HG02870 (cell line): ENCODE data around the gene USP21.

ENCODE experiments used
- ATAC-seq: cut with Tn5 transposase; IDR thresholded peaks from one replicate; pipeline ENCODE4 v1.9.1; 2021; ENCODE audit warnings: mild to moderate bottlenecking, moderate library complexity; ENCODE audit not compliant: unreplicated experiment

USP21 gene

GRCh38 chr1:161168906-161169305 is 9.6 kb downstream of the USP21 start:
- ATAC-seq: no peak

- no peak for ATAC-seq
These were observed 11.9 kb downstream of the USP21 start for GRCh38 chr1:161171191-161171590.

GRCh38 chr1:161171696-161172095 is 12.4 kb downstream of the USP21 start:
- ATAC-seq: no peak

DNA sequence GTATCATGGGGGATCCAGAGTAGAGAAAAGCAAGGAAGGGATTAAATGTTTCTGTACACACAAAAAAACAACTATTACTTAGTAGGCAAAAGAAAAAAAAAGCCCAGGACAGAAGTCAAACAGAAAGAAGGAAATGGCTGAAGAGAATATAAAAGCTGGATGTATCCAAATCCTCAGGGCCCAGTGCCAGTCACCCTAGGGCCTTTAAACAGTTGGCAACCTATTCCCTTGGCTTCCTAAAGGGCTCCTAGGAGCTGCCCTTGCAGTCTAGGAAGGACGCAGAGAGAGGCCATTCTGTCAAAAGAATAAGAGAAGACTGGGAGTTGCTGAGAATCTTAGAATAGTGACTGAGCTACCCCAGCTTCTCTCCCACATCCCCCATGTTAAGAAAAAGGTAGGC is 13.0 kb downstream of the USP21 start:
- no peak for ATAC-seq

DNA sequence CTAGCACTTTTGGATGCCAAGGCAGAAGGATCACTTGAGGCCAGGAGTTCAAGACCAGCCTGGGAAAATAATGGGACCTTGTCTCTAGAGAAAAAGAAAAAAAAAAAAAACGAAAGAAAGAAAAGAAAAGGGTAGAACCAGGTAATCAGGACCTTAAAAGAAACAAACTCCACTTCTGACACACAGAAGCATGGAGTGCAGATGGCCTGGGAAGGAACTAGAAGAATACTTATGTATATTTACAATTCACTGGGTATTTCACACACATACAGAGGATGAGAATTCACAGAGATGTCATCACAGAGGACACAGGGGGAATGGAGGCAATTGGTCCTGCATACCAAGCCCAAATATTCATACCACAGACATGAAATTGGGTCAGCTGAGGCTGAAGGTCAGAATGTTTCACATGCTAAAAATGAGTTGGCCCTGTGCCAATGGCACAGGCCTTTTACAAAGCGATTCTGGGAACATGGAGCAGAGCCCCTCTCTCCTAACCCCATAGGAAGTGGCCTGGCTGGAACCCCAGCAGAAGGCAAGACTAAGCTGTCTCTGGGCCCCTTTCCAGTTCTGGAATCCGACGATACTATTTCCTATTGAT is 13.6 kb downstream of the USP21 start:
- no peak for ATAC-seq

DNA sequence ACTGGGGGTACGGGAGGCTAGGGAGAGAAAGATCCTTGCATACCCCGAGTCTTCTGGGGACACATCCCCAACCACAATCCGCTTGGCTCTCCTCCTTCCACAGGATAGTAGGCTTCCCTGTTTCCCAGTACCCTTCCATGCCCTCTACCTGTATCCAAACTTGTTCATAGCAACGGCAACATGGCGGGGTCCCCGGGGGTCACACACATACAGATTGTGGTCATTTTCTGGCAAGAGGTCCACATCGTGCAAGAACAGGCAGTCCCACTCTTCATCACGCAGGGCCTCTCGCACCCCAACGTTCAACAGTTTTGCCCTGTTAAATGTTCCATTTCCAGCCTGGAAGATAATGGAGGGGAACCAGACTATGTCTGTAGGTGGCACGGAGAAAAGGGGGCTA is 14.4 kb downstream of the USP21 start:
- ATAC-seq: no peak

GRCh38 chr1:161174911-161175310 is 15.6 kb downstream of the USP21 start:
- ATAC-seq: no peak

GRCh38 chr1:161175771-161176453 is 16.6 kb downstream of the USP21 start:
- ATAC-seq: no peak

DNA sequence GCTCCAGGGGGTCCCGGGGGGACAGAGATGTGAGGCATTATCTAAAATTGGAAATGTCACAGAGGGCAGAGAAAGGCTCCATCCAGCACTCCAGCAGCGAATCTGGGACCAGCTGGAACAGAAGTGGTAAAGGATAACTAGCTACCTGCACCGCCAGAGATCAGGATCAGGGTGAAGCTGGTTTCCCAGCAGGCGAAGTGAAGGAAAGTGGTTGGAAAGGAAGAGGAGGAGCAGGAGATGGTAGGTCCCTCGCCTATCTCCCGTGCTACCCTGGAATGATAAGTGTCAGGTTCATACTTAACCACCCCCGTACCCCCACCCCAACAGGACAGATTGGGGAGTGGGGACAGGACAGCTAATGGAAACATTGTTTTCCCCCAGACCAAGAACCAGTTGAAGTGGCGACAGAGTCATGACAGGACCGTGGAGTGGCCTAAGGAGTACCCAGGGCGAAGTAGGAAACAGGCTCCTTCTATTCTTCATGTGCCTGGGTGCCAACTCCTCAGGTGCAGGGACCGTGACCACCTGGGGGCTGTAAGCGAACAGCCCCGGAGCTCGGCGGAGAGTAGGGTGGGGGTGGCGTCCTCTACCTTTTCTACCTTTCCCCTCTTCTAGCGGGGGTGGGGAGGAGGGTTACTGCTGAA is 17.3 kb downstream of the USP21 start:
- no peak for ATAC-seq

GRCh38 chr1:161177112-161177935 is 18.0 kb downstream of the USP21 start, which contains the start of gene B4GALT3:
B4GALT3 (minus strand) TSS chr1:161177507; CDS start chr1:161176060, 1,447 bp downstream.
- peak; percentile 70 for ATAC-seq

- no peak for ATAC-seq
These were observed 18.6 kb downstream of the USP21 start for GRCh38 chr1:161177936-161178244.

DNA sequence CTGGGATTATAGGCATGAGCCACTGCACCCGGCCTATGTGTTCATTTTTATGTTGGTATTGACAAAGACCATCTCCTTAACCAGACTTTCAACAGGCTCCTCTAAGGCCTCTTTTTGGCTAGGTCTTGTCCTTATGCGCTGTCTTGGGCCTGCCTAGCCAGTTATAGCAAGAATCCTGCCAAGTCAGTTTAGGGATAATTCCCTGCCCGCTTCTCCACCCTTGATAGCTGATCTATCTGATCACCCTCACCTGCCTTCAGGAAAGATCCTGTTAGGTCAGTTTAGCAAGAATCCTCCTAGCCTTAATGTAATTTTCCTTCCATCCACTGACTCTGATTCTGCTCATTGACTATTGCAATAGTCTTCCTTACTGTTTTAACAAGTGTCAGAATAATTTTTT is 20.4 kb downstream of the USP21 start:
- ATAC-seq: no peak

DNA sequence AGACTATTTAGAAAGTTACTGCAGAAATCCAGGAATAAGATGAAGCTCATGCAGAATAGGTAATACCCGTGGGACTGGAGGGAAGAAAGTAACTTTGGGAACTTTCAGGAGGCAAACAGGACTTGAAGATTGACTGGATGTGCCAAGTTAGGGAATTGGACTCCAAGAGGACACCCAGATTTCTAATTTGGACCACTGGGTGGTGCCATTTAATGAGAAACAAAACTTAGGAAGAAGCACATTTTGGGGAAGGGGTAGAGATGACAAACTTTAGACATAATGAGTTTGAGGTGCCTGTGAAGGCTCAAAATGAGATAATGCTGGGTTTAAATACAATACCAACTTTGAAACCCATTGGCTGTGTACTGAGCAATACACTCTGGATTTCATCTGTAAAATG is 21.3 kb downstream of the USP21 start:
- ATAC-seq: no peak

- peak; percentile 41 for ATAC-seq
These were observed 22.9 kb downstream of the USP21 start for GRCh38 chr1:161182214-161182613.

- peak; percentile 62 for ATAC-seq
These were observed 26.0 kb downstream of the USP21 start for GRCh38 chr1:161185282-161185682.

- peak; percentile 35 for ATAC-seq
These were observed 26.5 kb downstream of the USP21 start for GRCh38 chr1:161185732-161186311.

- no peak for ATAC-seq
These were observed 28.0 kb downstream of the USP21 start for GRCh38 chr1:161187311-161187710.

DNA sequence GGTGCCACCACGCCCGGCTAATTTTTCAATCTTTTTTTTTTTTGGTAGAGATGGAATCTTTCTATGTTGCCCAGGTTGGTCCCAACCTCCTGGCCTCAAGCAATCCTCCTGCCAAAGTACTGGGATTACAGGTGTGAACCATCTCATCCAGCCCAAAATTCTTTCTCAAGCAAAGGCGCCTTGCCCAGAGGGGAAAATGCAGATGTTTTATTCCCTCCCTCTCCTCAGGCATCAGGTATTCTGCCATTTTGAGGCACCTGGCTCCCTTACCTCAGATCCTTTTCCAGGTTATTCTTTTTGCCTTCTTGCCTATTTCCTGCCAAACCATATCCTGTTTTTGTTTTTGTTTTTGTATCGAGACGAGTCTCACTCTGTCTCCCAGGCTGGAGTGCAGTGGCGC is 29.1 kb downstream of the USP21 start:
- no peak for ATAC-seq

GRCh38 chr1:161189036-161189435 is 29.7 kb downstream of the USP21 start:
- ATAC-seq: no peak

DNA sequence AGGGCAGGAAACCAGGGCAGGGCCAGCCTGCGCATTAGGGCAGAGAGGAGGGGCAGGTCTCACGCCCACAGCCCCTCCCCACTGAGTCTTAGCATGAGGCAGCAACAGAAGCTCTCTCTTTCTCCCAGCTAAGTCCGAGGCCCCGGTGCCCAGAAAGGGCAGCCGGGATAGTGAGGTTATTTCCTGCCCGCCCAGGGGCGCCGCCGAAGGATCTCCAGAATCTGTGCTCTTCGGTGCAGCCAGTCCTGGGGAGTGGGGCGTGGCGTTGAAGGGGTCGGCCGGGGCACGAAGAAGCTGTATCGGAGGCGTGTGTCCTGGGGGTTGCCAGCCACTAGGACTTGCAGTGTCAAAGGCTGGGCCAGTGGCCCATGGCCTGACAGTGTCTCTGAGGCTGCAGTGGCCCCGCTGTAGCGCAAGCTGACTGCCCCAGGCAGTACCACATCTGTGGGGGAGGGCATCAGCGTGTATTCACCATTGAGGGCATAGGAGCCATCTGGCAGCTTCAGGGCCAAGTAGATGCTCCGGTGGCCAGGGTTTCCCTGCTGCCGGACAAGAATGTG is 31.7 kb downstream of the USP21 start:
- no peak for ATAC-seq

- ATAC-seq: no peak
These were observed 32.7 kb downstream of the USP21 start for GRCh38 chr1:161191971-161192370.
